ENCODE measurements around the gene NTHL1. TPM values are rescaled to one million over a fixed set of nuclear protein-coding genes. Genes with fewer than 3 reads are reported as not detected.

Gene NTHL1
- total and polyA plus RNA-seq, 3 donors from 2014 or later: 18.0 to 35.6 (median 24.6) TPM

DNA sequence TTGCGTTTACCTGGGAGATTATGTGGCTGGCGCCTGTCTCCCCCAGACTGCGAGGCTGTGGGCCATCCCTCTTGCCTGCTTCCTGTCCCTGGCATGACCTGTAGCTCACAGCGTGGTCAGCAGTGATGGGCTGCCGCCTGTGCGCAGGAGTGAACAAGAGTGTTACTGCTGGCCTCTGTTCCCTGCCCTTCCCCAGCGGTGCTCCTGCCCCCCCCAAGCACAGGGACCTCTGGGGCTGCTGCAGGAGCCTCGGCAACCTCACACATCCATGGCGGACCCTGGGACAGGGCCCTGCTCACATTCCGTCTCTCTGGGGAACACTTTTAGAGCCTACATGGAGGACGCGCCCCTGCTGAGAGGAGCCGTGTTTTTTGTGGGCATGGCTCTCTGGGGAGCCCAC lies 10.8 kb upstream of the NTHL1 start:
- no peak overlapping the region for H3K4me3 ChIP-seq
- DNase-seq: no peak
- no peak overlapping the region for H3K27ac ChIP-seq
- H3K4me1 ChIP-seq: no peaks in the 10 kb centered on the region
- H3K36me3 ChIP-seq (ENCODE audit: low read depth, missing control alignments): no peaks in the 10 kb centered on the region
- TF ChIP-seq POLR2A (IDR thresholded peaks at IDR 0.05): no peak
- TF ChIP-seq, protein P1, sequence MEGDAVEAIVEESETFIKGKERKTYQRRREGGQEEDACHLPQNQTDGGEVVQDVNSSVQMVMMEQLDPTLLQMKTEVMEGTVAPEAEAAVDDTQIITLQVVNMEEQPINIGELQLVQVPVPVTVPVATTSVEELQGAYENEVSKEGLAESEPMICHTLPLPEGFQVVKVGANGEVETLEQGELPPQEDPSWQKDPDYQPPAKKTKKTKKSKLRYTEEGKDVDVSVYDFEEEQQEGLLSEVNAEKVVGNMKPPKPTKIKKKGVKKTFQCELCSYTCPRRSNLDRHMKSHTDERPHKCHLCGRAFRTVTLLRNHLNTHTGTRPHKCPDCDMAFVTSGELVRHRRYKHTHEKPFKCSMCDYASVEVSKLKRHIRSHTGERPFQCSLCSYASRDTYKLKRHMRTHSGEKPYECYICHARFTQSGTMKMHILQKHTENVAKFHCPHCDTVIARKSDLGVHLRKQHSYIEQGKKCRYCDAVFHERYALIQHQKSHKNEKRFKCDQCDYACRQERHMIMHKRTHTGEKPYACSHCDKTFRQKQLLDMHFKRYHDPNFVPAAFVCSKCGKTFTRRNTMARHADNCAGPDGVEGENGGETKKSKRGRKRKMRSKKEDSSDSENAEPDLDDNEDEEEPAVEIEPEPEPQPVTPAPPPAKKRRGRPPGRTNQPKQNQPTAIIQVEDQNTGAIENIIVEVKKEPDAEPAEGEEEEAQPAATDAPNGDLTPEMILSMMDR (IDR thresholded peaks at IDR 0.05): no peak
- no peaks in the 10 kb centered on the region for H3K9me3 ChIP-seq
- H3K27me3 ChIP-seq: no peaks in the 10 kb centered on the region
- intact Hi-C loops (cut with DNase I; ENCODE audit: low total_unique reads): no loop called here
- 89 to 94% methylated on average over 3 to 13 of the region's 13 CpGs for WGBS, 2 donors

DNA sequence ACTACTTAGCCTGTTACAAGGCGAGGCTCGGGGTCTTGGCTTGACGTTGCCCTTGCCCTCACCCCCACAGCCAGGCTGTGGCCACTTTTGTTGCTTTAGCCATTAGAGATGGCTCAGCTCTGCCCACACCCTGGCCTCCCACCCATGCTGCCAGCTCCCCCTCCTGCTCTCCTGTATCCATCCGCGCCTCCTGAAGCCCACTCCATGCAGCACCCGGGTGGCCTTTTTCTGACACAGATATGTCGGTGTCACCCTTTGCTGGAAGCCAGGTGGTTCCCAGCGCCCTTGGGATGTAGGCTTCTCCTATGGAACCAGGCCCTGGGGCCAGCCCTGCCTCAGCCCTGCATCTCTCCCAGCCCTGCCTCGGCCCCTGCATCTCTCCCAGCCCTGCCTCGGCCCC lies 9.8 kb upstream of the NTHL1 start:
- WGBS, 2 donors: 88 to 93% methylated on average over 7 to 10 of the region's 10 CpGs
- H3K27ac ChIP-seq: no peak overlapping the region
- no peak for TF ChIP-seq POLR2A (IDR thresholded peaks at IDR 0.05)
- TF ChIP-seq, protein P1 (IDR thresholded peaks at IDR 0.05): no peak
- H3K4me3 ChIP-seq: no peak overlapping the region
- no peak for DNase-seq
- no peaks in the 10 kb centered on the region for H3K4me1 ChIP-seq
- intact Hi-C loops (cut with DNase I; ENCODE audit: low total_unique reads): no loop called here
- no peaks in the 10 kb centered on the region for H3K9me3 ChIP-seq
- no peaks in the 10 kb centered on the region for H3K36me3 ChIP-seq (ENCODE audit: low read depth, missing control alignments)
- no peaks in the 10 kb centered on the region for H3K27me3 ChIP-seq

DNA sequence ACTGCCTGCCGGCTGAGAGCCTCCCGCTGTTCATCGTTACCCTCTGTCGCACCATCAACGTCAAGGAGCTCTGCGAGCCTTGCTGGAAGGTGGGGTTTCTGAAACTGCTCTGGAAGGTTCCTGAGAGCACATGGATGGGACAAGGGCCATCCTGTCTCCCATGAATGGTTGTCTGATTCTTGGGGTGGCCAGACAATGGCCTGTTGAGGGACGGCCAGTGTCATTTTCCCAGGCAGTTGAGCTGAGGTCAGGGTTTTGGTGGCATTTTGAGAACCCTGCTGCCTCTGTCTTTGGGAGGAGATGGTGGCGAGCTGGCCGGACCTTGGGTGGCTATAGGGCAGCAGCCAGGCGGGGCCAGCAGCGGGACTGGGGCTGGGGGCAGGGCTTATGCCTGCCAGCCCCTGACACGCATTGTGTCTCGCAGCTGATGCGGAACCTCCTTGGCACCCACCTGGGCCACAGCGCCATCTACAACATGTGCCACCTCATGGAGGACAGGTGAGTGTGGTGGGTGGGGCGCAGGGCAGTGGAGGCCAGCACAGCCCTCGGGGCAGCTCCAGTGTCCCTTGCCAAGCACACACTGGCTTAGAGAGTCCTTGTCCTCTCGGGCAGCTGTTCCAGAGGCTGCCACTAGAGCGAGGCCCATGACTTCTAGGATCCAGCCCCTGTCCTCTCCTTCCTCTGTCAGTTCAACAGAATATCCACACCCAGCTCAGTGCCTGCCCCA lies 9.2 kb upstream of the NTHL1 start:
- H3K9me3 ChIP-seq: no peaks in the 10 kb centered on the region
- no peak for DNase-seq
- H3K36me3 ChIP-seq (ENCODE audit: low read depth, missing control alignments): no peaks in the 10 kb centered on the region
- H3K4me1 ChIP-seq: no peaks in the 10 kb centered on the region
- H3K27me3 ChIP-seq: no peaks in the 10 kb centered on the region
- intact Hi-C loops (cut with DNase I; ENCODE audit: low total_unique reads): no loop called here
- WGBS, 2 donors: 86 to 88% methylated on average over 18 to 19 of the region's 19 CpGs
- H3K4me3 ChIP-seq: no peak overlapping the region
- no peak overlapping the region for H3K27ac ChIP-seq
- TF ChIP-seq, protein P1 (IDR thresholded peaks at IDR 0.05): peak in 1 of 3 experiments; percentile 5
- no peak for TF ChIP-seq POLR2A (IDR thresholded peaks at IDR 0.05)

DNA sequence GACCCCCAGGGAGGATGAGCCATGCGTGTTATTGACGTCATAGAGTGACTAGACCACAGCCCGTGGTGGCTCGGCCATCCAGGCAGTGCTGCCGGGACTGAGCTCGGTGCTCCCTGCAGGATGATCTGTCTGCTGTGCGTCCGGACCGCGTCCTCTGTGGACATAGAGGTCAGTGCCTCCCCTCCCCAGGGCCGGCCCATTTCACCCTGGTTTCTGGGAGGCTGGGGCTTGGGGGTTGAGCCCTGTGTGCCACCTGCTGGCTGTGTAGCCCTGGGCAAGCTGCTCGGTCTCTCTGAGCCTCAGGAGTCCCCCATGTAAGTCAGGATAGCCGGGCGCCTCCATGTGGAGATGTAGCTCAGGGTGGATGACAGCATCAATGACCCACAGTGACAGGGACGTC lies 8.4 kb upstream of the NTHL1 start:
- intact Hi-C loops (cut with DNase I; ENCODE audit: low total_unique reads): no loop called here
- TF ChIP-seq POLR2A (IDR thresholded peaks at IDR 0.05): no peak
- TF ChIP-seq, protein P1 (IDR thresholded peaks at IDR 0.05): no peak
- 85 to 86% methylated on average over 7 to 15 of the region's 15 CpGs for WGBS, 2 donors
- no peak overlapping the region for H3K4me3 ChIP-seq
- no peaks in the 10 kb centered on the region for H3K9me3 ChIP-seq
- H3K27ac ChIP-seq: no peak overlapping the region
- H3K27me3 ChIP-seq: no peaks in the 10 kb centered on the region
- H3K36me3 ChIP-seq (ENCODE audit: low read depth, missing control alignments): no peaks in the 10 kb centered on the region
- H3K4me1 ChIP-seq: no peaks in the 10 kb centered on the region
- DNase-seq: no peak

Measured in testis (tissue), 3 donors.